ENCODE results near the gene GOLGA5. TPM values are rescaled to one million over a fixed set of nuclear protein-coding genes. Genes with fewer than 3 reads are reported as not detected.

GOLGA5 gene
- total RNA-seq, 1 donor from 2014 or later: 32.7 TPM

- DNase-seq: no peak
These were observed 86.2 kb downstream of the GOLGA5 start for GRCh38 chr14:92880351-92880750.

- no peak for DNase-seq
These were observed 86.7 kb downstream of the GOLGA5 start for GRCh38 chr14:92880851-92881250.

- DNase-seq: no peak
These were observed 89.0 kb downstream of the GOLGA5 start for GRCh38 chr14:92883066-92883465.

GRCh38 chr14:92884410-92884809, 90.3 kb downstream of the GOLGA5 start:
- DNase-seq: no peak

- DNase-seq: no peak
These were observed 91.4 kb downstream of the GOLGA5 start for GRCh38 chr14:92885279-92886061.

- no peak for DNase-seq
These were observed 92.2 kb downstream of the GOLGA5 start for GRCh38 chr14:92886337-92886736.

- no peak for DNase-seq
These were observed 93.1 kb downstream of the GOLGA5 start for GRCh38 chr14:92887157-92887556.

- DNase-seq: no peak
These were observed 94.8 kb downstream of the GOLGA5 start for GRCh38 chr14:92888896-92889295.

Other genes with a start within 250 kb of the GOLGA5 start
- 86.2 TPM for gene LGMN, start 45.7 kb upstream of the GOLGA5 start, total RNA-seq
- gene CHGA, start 128.8 kb downstream of the GOLGA5 start, total RNA-seq: 0.69 TPM